Parathyroid adenoma (tissue), 2 donors: ENCODE measurements around the gene MSI2.

ENCODE experiments used
- H2AFZ ChIP-seq: fragments of 300-600 bp; sonication (generic); one replicate; pipeline ENCODE4 v1.7.0; 2017; ENCODE audit warnings: antibody characterized with exemption, mild to moderate bottlenecking
- H3K27ac ChIP-seq: fragments of 300-600 bp; sonication (generic); one replicate; pipeline ENCODE4 v1.7.0; 2017
- H3K27me3 ChIP-seq: fragments of 300-600 bp; sonication (generic); one replicate; pipeline ENCODE4 v1.7.0; 2017; ENCODE audit warnings: low read length; ENCODE audit not compliant: control insufficient read depth, insufficient read depth
- H3K36me3 ChIP-seq: fragments of 300-600 bp; sonication (generic); one replicate; pipeline ENCODE4 v1.7.0; 2017; ENCODE audit warnings: low read length; ENCODE audit not compliant: control insufficient read depth, insufficient read depth
- H3K4me1 ChIP-seq: fragments of 300-600 bp; sonication (generic); one replicate; pipeline ENCODE4 v1.7.0; 2017; ENCODE audit warnings: control low read depth
- H3K4me2 ChIP-seq: fragments of 300-600 bp; sonication (generic); one replicate; pipeline ENCODE4 v1.7.0; 2017; ENCODE audit warnings: low read length
- H3K4me3 ChIP-seq: fragments of 300-600 bp; sonication (generic); one replicate; pipeline ENCODE4 v1.7.0; 2017; ENCODE audit warnings: low read depth, low read length
- H3K79me2 ChIP-seq: fragments of 300-600 bp; sonication (generic); one replicate; pipeline ENCODE4 v1.7.0; 2017; ENCODE audit warnings: control low read depth
- H3K9ac ChIP-seq: fragments of 300-600 bp; sonication (generic); one replicate; pipeline ENCODE4 v1.7.0; 2017; ENCODE audit warnings: mild to moderate bottlenecking
- H3K9me3 ChIP-seq: fragments of 300-600 bp; sonication (generic); one replicate; pipeline ENCODE4 v1.7.0; 2017; ENCODE audit warnings: low read length; ENCODE audit not compliant: control insufficient read depth
- TF ChIP-seq, protein P1 (sequence below): fragments of 300-600 bp; sonication (generic); IDR thresholded peaks from one replicate; pipeline ENCODE4 v1.7.0; 2017; ENCODE audit warnings: antibody characterized with exemption, mild to moderate bottlenecking
- donor health status: primary hyperparathyroidism.

Gene MSI2

DNA sequence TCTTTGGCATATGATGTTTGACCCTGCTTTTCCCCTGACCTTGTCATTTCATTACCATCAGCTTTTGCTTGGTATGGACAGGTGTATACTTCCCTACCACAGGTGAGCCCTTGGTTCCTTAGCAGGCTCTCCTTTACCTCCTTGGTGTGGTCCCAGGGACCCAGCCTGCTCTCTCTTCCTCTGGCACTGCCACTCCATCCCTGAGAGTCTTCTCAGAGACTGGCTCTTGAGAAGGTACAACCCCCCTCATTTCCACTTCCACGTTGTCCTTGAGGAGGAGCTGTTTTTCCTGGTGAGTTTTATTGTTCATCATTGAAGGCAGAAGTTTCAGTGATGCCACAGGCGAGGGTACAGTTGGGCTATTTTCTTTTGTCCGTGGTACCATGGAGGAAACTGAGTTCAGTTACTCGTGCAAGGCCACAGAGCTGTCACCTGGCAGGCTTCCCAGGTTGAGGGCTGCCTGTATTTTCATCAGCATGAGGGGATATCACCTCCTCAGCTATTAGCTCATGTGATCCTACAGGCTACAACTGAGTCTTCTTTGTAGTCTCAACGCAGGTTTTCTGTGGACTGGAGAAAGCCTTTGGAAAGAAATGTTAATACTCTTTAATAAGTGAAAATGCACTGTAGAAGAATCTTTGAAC lies 52.3 kb downstream of the MSI2 start:
- no peak overlapping the region for H2AFZ ChIP-seq
- peaks cover 86% of the 10 kb centered on the region for H3K79me2 ChIP-seq
- no peaks in the 10 kb centered on the region for H3K36me3 ChIP-seq

DNA sequence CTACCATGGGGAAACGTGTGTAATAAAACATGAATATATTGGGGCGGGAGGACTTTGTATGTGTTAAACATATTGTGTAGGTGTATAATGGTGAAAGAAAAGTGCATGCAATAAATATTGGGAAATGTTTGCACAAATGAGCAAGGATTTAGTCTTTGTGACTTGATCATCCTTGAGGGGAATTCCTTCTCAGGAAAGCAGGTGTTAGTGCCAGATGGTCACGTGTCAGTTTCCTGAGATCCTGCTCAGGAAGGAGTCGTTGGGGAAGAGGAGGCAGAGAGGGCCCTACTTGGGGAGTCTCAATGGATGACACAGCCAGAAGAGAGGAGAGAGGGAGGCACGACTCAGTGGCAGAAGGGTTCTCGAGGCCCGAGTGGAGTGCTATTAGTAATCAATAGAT lies 53.2 kb downstream of the MSI2 start:
- Histone ChIP-seq H3K27me3 (no peaks in the 10 kb centered on the region), H3K36me3 (no peaks in the 10 kb centered on the region), H3K4me2 (no peak overlapping the region), H3K4me1 (peaks cover 41% of the 10 kb centered on the region), H2AFZ (no peak overlapping the region), H3K4me3 (no peak overlapping the region), H3K9me3 (no peaks in the 10 kb centered on the region), H3K27ac (no peak overlapping the region), H3K79me2 (peaks cover 88% of the 10 kb centered on the region), H3K9ac (no peak overlapping the region)
- TF ChIP-seq, protein P1, sequence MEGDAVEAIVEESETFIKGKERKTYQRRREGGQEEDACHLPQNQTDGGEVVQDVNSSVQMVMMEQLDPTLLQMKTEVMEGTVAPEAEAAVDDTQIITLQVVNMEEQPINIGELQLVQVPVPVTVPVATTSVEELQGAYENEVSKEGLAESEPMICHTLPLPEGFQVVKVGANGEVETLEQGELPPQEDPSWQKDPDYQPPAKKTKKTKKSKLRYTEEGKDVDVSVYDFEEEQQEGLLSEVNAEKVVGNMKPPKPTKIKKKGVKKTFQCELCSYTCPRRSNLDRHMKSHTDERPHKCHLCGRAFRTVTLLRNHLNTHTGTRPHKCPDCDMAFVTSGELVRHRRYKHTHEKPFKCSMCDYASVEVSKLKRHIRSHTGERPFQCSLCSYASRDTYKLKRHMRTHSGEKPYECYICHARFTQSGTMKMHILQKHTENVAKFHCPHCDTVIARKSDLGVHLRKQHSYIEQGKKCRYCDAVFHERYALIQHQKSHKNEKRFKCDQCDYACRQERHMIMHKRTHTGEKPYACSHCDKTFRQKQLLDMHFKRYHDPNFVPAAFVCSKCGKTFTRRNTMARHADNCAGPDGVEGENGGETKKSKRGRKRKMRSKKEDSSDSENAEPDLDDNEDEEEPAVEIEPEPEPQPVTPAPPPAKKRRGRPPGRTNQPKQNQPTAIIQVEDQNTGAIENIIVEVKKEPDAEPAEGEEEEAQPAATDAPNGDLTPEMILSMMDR: no peak

More for the DNA sequence above, 52.3 kb downstream of the MSI2 start:
- peaks cover 40% of the 10 kb centered on the region for H3K4me1 ChIP-seq
- no peak overlapping the region for H3K4me2 ChIP-seq
- no peak overlapping the region for H3K27ac ChIP-seq
- TF ChIP-seq, protein P1: no peak
- H3K4me3 ChIP-seq: no peak overlapping the region
- H3K27me3 ChIP-seq: no peaks in the 10 kb centered on the region
- no peaks in the 10 kb centered on the region for H3K9me3 ChIP-seq
- no peak overlapping the region for H3K9ac ChIP-seq

DNA sequence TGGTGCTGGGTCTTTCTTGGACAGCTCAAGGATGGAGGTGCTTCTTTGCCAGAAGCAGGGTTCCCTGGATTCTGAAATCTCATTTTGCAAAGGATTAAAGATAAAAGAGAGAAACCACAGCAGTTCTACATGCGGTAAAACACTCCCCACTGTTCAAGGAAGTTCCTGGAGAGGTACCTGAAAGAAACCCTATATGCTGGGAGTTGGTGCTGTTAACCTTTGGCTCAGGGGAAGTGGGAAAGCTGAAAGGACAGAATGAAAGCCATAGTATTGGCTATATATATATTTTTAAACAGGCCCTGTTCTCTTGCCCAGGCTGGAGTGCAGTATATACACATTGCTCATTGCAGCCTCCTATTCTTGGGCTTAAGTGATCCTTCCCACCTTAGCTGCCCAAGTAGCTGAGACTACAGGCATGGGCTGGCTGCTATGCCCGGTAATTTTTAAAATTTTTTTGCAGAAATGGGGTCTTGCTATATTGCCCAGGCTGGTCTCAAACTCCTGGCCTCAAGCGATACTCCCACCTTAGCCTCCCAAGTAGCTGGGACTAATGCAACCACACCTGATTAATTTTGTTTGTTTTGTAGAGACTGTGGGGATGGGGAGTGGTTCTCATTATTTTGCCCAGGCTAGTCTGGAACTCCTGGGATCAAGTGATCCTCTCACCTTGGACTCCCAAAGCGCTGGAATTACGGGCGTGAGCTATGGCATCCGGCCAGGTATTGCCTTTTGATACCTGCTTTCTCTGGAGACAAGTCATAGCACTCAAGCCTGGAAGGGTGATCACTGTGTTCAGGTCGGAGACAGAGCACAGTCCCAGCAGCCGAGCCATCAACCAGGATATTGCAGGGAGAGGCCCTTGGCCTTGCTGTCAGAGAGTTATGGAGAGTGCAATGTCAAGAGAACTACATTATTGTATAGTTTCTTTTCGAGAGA lies 55.2 kb downstream of the MSI2 start:
- Histone ChIP-seq H3K4me1 (peaks cover 41% of the 10 kb centered on the region), H3K4me2 (no peak overlapping the region), H3K36me3 (no peaks in the 10 kb centered on the region), H2AFZ (no peak overlapping the region), H3K27me3 (no peaks in the 10 kb centered on the region), H3K9ac (no peak overlapping the region), H3K79me2 (peaks cover 90% of the 10 kb centered on the region), H3K27ac (no peak overlapping the region), H3K9me3 (no peaks in the 10 kb centered on the region), H3K4me3 (no peak overlapping the region)
- TF ChIP-seq, protein P1: no peak

DNA sequence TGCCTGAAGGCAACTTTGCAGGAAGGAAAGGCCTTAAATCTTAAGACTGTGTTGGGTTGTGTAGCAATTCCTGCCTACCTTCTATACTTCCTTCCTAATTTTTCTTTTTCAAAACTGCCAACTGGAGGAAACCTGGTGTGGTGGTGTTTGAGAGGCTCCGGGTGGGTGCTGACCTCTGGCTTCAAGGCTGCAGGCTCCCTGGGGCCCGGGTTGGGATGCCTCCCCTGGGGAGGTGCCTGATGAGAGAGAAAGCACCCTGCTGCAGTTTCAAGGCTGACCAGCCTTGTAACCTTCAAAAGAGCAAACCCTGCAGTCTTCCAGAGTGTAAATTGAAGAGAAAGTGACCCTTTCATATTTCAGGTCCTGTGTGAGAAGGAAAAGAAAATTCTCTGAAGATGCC lies 55.9 kb downstream of the MSI2 start:
- H3K27ac ChIP-seq: no peak overlapping the region
- peaks cover 91% of the 10 kb centered on the region for H3K79me2 ChIP-seq
- H3K4me1 ChIP-seq: peaks cover 35% of the 10 kb centered on the region
- no peak overlapping the region for H2AFZ ChIP-seq
- no peaks in the 10 kb centered on the region for H3K27me3 ChIP-seq
- H3K36me3 ChIP-seq: no peaks in the 10 kb centered on the region
- H3K4me3 ChIP-seq: no peak overlapping the region
- TF ChIP-seq, protein P1: no peak
- H3K9ac ChIP-seq: no peak overlapping the region
- no peaks in the 10 kb centered on the region for H3K9me3 ChIP-seq
- H3K4me2 ChIP-seq: no peak overlapping the region
